Neural progenitor cell (in vitro differentiated cells): ENCODE results near the gene DIDO1.
"Not testable (repeated sequence)": the region's sequence is repeated elsewhere in the genome, so short reads cannot be mapped to it uniquely, and the experiment has no call there.

Experiments used
- CTCF ChIP-seq: fragments of 200-600 bp; sonication (generic); IDR thresholded peaks from 2 replicates; pipeline ENCODE4 v1.5.1; 2017; ENCODE audit warnings: antibody characterized with exemption, mild to moderate bottlenecking
- EZH2 ChIP-seq: fragments of 200-600 bp; sonication (generic); IDR thresholded peaks from 2 replicates; pipeline ENCODE4 v1.6.1; 2017; ENCODE audit warnings: antibody characterized with exemption, mild to moderate bottlenecking, moderate library complexity
- EZH2phosphoT487 ChIP-seq: fragments of 200-600 bp; sonication (generic); IDR thresholded peaks from 2 replicates; pipeline ENCODE4 v1.6.1; 2017; ENCODE audit warnings: antibody characterized with exemption

DNA sequence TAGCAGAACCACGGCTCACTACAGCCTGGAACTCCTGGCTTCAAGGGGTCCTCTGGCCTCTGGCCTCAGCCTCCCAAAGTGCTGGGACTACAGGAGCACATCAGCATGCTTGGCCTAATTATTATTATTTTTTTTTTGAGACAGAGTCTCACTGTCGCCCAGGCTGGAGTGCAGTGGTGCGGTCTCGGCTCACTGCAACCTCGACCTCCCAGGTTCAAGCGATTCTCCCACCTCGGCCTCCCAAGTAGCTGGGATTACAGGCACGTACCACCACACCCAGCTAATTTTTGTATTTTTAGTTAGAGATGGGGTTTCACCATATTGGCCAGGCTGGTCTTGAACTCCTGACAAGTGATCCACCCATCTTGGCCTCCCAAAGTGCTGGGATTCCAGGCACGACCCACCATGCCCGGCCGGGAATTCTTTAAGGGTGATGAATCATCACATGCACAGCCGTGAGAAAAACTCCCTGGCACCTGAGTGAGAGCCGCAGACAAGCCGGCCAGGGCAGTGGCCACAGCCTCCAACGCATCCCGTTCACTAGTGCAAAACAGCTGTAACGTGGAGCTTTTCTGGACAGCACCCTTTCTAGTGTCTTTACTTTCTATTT lies 3.1 kb downstream of the DIDO1 start:
- TF ChIP-seq CTCF, EZH2, EZH2phosphoT487: not testable (repeated sequence)
